ENCODE measurements around the gene B4GALT5.

- no peak for TF ChIP-seq CTCF (IDR thresholded peaks at IDR 0.05)
- no peak for TF ChIP-seq POLR2A (IDR thresholded peaks at IDR 0.05)
These were observed 29.2 kb downstream of the B4GALT5 start for GRCh38 chr20:49684335-49684997.
